Frontal cortex (tissue), 4 donors: ENCODE measurements around the gene SPATA25. TPM values are rescaled to one million over a fixed set of nuclear protein-coding genes. Genes with fewer than 3 reads are reported as not detected.
"Not testable (repeated sequence)": the region's sequence is repeated elsewhere in the genome, so short reads cannot be mapped to it uniquely, and the experiment has no call there.

ENCODE experiments used
- DNase-seq, 2 donors: peaks; one replicate each; pipeline ENCODE4 v3.0.0; 2012; ENCODE audit warnings: low spot score in 2 of 2
- FAIRE-seq: peaks from 2 replicates; lab custom pipeline; 2012; peaks lifted over from hg19 to GRCh38; lab: Jason Lieb, UNC
- total RNA-seq: library from RNA; depleted of rRNA; stranded (reverse); fragments of >200 nt; gene quantifications from one replicate; pipeline ENCODE4 v1.2.3, GENCODE V29; 2014
- donor health status: control.
- donor health status: control.
- donor health status: control.

SPATA25 gene
- total RNA-seq, 1 donor from 2014 or later = 2.0 TPM

DNA sequence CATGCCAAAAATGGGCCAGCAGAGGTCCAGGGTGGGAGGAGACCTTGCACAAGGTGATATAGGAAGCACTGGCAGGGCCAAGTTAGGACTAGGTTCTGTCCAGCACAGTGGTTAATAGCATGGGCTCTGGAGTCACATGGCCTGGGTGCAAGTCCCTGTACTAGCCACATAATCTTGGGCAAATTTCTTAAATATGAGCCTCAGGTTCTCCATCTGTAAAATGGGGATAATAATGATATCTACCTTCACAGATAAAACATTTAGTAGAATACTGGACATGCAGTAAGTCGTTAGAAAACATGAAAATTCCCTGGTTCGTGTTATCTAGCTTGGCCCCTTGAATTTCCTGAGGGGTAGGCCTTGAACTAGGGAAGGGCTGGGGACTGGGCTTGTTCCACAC lies 9.9 kb upstream of the SPATA25 start:
- no peak for FAIRE-seq

DNA sequence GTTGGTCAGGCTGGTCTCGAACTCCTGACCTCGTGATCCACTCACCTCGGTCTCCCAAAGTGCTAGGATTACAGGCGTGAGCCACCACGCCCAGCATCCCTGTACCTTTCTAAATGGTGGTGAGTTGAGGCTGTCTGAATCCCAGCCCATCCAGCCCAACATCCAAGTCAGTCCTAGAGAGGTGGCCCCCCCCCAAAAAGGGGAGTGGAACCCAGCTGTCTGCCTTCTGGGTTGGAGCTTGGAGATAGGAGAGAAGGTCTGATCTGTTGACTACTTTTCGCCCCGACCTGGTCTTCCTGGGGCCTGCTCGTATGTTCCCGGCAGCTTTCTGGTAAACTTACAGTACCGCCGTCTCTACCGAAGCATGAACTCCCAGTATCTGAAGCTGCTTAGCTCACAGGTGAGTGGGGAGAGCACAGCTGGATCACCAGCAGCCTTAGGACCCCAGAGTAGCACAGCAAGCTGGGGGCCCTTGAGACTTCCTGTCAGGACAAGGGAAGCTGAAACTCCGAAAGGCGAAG lies 9.3 kb upstream of the SPATA25 start:
- DNase-seq = no peak
- no peak for FAIRE-seq

More for the DNA sequence above, 9.9 kb upstream of the SPATA25 start:
- DNase-seq = no peak

DNA sequence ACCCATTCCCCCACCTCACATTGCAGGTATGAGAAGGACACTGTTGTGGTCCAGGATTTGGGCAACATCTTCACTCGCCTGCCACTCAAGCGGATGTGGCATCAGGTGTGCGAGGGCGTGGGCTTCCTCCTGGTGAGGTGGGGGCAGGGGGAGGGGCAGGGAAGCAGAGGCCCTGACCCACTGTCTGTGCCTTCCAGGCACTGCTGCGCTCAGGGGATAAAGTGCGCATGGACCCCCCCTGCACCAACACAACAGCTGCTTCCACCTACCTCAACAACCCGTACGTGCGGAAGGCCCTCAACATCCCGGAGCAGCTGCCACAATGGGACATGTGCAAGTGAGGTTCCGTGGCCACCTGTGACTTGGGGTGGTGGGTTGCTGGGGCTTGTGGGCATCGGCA lies 7.4 kb upstream of the SPATA25 start:
- FAIRE-seq = no peak
- DNase-seq = no peak

DNA sequence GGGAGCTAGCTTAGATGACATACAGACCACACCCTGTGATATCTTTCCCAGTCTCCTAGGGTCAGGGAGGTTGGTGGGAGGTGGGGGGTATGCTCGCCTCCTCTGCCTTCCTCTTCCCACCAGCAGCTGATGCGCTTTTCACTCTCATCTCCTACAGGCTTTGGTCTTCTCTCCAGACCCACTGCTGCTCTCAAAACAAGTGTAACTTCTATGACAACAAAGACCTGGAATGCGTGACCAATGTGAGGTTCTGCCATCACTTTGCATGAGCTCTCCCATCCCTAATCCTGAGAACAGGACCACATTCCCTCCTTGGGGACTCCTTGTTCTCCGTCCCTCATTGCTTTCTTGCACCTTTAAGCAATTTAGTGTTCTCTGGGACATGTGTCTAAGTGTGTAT lies 6.4 kb upstream of the SPATA25 start:
- DNase-seq (no peak), FAIRE-seq (no peak)

DNA sequence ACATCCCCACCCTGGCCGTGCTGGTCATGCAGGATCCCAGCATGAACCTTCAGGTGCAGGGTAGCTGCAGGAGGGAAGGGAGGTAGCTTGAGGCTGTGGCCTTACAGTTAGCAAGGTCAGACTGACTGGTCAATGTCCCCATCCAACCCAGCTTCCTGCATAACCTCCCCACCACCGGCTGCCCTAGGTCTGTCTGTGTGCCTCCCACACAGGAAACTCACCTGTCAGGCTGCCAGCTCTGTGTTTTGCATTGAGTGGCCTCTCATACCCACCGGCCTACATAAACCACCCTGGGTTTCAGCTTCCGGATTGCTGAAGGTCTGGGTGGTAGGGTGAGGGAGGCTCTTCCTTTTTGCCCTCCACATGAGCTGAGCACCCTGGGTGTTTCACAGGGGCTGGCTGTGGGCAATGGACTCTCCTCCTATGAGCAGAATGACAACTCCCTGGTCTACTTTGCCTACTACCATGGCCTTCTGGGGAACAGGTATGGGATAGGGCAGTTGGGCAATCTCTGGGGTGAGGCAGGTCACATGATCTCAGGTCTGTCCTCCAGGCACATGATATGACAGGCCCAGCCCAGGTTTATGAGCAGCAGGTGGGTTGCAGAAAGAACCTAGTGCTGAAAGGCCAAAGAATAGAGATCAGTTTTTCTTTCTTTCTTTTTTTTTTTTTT lies 5.5 kb upstream of the SPATA25 start:
- FAIRE-seq (no peak), DNase-seq (no peak)

DNA sequence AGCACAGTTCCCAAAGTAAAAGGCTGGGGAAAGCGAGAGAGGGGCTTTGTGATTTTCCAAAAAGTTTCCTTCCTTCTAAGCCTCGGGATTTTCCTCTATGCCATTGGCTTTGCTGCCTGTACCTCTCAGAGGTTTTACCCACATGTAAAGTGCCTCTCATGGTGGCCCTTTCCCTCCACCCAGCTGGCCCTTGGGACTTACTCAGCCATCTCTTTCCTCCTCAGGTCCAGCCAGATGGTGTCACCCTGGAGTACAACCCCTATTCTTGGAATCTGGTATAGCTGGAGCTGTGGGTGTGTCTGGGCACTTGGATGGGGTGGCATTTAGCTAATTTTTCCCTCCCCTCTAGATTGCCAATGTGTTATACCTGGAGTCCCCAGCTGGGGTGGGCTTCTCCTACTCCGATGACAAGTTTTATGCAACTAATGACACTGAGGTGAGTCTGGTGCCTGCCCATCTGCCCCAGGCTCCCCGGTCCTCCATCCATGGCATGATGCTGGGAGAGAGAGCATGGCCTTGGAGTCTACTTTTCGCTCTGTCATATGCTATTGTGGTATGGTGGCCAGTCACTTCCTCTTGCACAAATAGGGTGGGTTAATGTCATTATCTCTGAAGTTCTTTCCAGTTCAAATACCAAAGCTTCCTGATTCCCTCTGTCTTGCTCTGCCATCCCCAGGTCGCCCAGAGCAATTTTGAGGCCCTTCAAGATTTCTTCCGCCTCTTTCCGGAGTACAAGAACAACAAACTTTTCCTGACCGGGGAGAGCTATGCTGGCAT lies 4.8 kb upstream of the SPATA25 start:
- FAIRE-seq (no peak), DNase-seq (peak; percentile 49 to 58)

DNA sequence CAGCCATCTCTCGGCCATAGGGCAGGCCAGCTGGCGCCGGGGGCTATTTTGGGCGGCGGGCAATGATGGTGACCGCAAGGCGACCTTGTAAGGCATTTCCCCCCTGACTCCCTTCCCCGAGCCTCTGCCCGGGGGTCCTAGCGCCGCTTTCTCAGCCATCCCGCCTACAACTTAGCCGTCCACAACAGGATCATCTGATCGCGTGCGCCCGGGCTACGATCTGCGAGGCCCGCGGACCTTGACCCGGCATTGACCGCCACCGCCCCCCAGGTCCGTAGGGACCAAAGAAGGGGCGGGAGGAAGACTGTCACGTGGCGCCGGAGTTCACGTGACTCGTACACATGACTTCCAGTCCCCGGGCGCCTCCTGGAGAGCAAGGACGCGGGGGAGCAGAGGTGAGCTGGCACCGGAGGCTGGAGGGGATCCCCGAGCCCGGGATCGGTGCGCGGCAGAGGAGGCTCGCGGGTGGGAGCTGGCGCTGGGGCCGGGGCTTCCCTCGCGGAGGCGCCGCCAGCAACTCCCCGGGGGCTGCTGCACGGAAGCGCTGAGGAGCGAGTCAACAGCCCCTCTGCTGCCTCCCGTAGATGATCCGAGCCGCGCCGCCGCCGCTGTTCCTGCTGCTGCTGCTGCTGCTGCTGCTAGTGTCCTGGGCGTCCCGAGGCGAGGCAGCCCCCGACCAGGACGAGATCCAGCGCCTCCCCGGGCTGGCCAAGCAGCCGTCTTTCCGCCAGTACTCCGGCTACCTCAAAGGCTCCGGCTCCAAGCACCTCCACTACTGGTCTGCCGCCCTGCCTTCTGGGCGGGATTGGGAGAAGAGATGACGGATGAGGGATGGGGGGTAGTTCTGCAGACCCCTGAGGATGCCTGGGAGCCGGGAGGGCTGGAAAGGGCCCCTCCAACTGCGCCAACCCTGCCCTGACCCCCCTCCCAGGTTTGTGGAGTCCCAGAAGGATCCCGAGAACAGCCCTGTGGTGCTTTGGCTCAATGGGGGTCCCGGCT lies 3.9 kb upstream of the SPATA25 start, which contains the start of the genes CTSA and NEURL2:
Gene CTSA, plus strand, starts transcription at position 351 of the 999 bp plus-strand sequence. Its CDS starts 234 bp downstream, at position 585.
Gene NEURL2, minus strand, starts transcription at position 224 of the 999 bp plus-strand sequence. Its CDS starts 217 bp downstream, at position 7.
- no peak for FAIRE-seq

DNA sequence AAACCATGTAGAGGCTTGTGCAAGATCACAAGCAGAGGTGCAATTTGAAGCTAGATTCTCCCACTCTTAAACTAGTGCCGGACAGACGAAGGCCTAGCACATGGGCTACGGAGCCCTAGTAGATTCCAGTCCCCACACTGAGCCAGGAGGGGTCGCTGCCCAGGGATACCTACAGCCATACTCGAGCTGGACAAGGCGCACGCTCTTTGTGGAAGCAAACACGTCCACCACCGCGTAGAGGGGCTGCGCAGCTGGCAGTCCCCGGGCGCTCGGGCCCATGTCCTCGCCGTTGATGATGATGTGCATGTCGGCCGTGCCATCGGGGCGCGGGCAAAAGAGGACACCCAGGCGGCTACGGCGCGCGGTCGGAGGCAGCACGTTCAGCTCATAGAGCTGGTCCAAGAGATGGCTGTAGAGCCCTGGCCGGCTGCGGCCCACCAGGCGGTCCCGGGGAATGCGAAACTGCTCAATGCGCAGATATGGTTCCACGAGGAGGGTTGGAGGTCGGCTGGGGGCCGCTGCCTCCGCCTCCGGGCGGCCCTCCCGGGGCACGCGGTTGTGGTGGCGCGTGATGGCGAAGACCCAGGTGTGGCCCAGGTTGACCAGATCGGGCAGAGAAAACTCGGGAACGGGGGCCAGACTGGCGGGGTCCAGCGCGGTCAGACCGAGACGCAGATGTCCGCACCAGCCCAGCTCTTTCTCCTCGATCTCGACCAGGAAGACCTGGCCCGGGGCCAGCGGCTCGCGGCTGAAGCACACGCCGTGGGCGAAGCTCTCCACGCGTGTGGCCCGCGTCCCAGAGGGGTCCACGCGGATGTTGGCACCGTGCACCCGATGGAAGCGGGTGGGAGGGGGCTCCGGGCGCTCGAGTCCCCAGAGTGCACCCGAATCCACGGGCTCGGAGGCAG lies 2.9 kb upstream of the SPATA25 start:
- FAIRE-seq (no peak), DNase-seq (peak; percentile 66 to 69)

More for the DNA sequence above, 3.9 kb upstream of the SPATA25 start, which contains the start of the genes CTSA and NEURL2:
- DNase-seq = peak; percentile 99

DNA sequence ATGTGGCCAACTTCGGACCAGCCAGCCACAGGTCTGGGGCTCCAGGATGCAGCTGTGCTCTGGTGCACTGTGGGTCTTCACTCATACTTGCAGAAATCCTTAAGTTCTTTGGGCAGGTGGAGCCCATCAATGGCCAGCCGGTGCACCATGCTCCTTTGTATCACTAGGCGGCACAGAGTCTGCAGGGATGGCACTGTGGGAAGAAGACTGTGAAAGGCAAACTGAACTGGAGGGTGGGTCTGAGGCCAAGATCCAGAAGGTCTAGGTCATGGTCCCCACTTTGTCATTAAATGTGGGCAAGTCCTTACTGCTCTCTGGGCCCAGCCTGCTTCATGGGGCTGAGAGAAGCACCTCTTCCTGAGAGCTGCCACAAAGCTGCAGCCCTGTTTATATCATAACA lies 1.3 kb upstream of the SPATA25 start:
- no peak for DNase-seq
- no peak for FAIRE-seq

DNA sequence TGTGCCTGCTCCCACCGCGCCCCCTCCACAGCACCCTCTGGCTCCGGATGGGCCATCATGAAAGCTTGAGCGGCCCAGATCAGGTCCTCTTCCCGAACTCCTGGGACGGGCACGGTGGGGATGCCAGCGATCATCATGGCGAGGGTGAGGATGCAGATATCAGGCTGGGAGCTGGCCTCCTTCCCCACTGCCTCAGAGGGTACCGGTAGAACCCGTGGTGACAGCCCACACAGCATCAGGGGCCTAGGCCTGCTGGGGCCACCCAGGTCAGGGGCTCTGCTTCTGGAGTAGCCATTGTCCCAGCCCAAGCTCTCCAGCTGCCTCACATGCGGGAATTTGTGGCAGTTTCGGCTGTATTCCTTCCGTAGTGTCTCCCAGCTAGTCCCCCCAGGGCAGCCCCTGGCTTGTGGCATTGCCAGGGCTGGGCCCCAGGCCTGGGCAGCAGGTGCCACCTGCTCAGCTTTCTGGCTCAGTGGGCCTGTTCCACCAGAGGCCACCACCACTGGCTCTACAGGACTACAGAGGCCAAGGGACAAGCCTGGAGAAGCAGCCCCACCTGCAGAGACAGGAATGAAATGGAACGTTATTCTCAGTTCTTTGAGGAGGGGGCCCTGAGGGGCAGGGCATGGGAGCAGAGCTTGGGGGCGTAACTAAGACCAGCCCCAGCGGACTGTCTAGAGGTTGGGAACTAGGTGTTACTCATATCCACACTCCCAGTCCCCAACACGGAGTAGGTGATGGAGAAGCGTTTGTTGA lies 654 bp downstream of the SPATA25 start:
- no peak for FAIRE-seq
- no peak for DNase-seq

DNA sequence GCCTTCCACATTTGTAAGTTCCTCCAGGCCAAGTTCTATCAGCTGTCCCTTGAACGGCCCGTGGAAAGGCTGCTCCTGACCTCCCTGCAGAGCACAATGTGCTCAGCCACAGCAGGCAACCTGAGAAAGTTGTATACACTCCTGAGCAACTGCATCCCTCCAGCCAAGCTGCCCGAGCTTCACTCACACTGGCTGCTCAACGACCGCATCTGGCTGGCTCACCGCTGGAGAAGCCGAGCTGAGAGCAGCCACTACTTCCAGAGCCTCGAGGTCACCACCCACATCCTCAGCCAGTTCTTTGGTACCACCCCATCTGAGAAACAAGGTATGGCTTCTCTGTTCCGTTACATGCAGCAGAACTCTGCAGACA lies 4.3 kb downstream of the SPATA25 start:
- FAIRE-seq = no peak
- DNase-seq = no peak

DNA sequence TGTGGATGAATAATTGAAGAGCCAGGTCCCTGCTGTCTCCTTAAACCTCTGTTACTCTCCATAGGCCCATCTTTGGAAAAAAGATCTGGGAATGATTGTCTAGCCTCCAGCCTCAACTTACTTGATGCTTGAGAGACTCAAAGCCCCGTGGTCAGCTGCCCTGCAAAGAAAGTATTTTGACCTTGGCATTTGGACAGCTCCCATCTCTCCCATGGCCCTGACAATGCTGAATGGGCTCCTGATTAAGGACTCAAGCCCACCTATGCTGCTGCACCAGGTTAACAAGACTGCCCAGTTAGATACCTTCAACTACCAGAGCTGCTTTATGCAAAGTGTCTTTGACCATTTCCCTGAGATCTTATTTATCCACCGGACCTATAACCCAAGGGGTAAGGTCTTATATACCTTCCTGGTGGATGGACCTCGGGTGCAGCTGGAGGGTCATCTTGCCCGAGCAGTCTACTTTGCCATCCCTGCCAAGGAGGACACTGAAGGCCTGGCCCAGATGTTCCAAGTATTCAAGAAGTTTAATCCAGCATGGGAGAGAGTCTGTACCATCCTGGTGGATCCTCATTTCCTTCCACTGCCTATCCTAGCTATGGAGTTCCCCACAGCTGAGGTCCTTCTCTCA lies 4.8 kb downstream of the SPATA25 start:
- DNase-seq = no peak
- FAIRE-seq = no peak

DNA sequence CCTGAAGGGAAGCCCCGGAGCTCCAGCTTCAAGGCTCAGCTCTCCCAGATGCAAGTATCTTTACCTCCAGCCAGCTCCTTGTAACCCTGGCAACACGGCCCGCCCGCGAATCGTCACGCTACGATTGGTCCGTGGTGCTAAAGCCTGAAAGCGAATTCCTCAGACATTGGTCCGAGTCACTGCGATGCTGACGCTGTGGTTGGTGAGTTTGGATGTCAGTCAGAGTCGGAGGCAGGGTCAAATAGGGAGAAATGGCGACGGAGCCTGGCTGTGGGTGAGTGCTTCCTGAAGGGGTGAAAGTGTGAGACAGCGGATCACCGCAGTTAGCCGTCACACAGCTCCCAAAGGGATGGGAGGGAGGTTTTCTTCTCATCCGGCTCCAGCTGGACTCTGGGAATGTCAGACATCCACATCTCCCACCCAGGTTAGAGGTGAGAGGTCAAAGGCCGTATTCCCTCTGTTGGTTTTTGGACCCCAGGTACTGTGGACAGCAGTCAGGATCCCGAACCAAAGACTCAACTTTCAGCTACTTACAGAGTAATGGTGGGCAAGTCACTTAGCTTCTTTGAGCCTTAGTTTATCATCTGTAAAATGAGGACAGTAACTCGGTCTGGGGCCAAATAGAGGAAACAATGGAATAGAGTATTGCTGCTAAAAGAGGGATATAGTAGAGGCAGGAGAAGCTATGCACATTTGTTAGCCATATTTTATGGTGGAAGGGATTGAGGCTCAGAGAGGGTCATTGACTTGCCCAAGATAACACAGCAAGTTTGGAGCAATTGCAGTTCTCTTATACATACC lies 6.2 kb downstream of the SPATA25 start, which contains the start of gene ZSWIM1:
Gene ZSWIM1, plus strand, starts transcription at position 240 of the 801 bp plus-strand sequence. CDS start 1,366 bp downstream, outside the sequence.
- FAIRE-seq = peak; percentile 92
- peak; percentile 85 to 94 for DNase-seq

DNA sequence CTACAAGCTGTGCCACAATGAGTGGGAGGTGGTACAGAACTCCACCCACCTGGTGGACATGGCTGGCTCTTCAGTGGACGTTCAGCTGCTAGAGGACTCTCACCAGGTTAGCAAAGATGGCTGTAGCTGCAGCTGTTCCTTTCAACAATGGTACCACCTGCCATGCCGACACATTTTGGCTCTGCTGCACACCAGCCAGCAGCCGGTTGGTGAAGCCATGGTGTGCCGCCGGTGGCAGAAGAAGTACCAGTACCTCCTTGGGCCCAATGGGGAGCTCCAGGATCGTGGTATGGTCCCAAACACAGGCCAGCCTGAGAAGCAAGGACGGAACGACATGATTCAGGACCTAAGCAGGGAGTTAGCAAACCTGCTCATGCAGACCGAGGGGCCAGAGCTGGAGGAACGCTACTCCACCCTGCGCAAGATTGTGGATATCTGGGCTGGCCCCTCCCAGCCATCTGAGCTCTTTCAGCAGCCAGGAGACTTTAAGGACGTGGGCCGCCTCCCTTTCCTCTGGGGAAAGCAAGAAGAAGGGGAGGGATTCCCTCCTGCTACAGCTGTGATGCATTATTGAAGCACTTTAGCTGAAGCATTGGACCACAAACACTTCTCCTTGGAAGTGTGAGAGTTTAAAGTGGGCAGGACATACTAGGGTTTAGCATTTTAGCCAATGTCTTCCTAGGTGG lies 9.2 kb downstream of the SPATA25 start:
- DNase-seq = no peak
- no peak for FAIRE-seq

DNA sequence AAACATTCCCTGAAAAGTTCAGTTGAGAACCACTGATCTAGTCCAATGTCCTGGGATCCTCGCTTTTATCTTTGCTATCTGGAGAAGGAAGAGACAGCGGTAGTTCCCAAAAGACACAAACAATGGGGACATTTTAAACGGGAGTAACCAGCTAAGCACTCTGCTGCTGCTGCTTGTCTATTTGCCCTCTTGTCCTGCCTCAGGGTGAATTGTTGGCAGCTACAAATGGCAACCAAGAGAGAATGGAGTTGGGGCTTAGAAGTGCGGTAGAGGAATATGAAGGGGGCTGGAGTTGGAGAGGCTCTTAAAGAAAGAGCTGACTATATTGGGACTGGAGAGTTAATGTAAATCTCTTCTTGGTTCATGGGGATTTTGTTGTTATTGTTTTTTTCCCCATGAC lies 12.8 kb downstream of the SPATA25 start:
- no peak for FAIRE-seq

DNA sequence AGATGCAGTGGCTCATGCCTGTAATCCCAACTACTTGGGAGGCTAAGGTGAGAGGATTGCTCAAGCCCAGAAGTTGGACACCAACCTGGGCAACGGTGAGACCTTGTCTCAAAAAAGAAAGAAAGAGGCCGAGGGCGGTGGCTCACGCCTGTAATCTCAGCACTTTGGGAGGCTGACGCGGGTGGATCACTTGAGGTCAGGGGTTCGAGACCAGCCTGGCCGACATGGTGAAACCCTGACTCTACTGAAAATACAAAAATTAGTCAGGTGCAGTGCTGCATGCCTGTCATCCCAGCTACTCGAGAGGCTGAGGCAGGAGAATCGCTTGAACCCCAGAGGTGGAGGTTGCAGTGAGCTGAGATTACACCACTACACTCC lies 13.3 kb downstream of the SPATA25 start:
- FAIRE-seq, DNase-seq: not testable (repeated sequence)

More for the DNA sequence above, 12.8 kb downstream of the SPATA25 start:
- DNase-seq = no peak
